ENCODE measurements around the gene SHC3.
"Not testable (repeated sequence)": the region's sequence is repeated elsewhere in the genome, so short reads cannot be mapped to it uniquely, and the experiment has no call there.

The SHC3 gene

DNA sequence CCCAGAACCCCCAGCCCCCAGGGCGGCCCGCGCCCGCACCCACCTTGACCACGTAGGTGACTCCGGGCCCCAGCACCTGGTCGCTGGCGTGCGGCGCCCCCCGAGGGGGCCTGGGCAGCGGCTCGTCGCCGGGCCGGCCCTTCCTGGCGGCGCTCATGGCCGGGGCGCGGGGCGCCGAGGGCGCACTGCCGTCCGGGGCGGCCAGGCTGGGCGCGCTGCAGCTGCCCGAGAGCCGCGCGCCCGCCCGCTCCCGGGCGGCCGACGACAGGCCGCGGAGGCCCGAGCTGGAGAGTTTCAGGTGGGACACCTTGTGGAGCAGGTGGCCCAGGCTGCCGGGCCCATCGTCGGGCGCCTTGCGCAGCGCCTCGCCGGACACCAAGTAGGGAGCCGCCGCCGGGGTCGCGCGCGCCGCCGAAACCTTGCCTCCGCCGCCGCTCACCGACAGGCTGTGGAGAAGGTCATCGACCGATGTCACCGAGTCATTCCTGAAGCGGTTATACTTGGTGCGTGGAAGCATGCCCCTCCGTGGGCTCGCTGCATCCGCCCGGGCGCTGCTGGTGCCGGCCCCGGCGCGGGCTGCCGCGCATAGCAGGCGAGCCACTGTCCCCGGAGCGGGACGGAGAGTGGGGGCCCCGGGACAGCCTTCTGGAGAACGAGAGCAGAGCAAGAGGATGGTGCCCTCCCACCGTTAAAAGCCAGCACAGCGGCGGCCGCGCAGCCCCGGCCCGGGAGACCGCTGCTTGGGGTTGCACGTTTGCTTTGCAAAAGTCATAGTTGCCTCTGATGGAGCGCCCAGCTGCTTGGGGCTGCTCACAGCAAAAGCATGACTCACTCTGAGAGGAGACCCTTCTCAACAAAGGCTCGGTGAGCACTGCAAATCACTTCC, at the start of gene SHC3:
Gene SHC3, minus strand, starts transcription at position 875 of the 886 bp plus-strand sequence. Its CDS starts 358 bp downstream, at position 517.
- peak; percentile 2 for DNase-seq

- DNase-seq: no peak
Observed at GRCh38 chr9:89225991-89226471, 47.4 kb upstream of the SHC3 start.

- no peak for DNase-seq
Observed at GRCh38 chr9:89225587-89225986, 47.0 kb upstream of the SHC3 start.

- DNase-seq: no peak
Observed at GRCh38 chr9:89225036-89225435, 46.4 kb upstream of the SHC3 start.

- no peak for DNase-seq
Observed at GRCh38 chr9:89224633-89225032, 46.0 kb upstream of the SHC3 start.

DNA sequence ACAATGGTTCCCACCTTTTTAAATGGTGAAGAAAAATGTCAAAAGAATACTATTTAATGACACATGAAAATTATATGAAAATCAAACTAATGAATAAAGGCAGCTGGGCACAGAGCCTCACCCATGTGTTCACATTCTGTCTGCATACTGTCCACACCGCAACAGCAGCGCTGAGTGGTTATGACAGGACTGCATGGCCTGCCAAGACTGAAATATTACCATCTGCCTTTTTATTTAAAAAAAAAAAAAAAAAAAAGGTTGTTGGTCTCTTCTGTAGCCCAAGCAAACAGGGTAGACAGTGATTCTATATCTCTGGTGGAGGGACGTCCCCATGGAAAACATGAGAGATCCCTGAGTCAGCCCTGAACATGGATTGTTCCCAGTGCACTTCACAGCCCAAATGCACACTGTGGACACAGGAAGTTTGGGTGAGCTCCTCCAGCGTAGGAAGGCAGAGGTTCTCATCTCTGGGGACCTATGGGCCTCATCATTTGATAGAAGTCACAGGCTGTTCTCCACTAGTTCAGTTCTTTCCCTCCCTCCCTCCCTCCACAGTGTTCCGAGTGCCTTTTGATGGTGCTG, 44.9 kb upstream of the SHC3 start:
- DNase-seq: no peak

- DNase-seq: no peak
Observed at GRCh38 chr9:89219637-89220036, 41.0 kb upstream of the SHC3 start.

DNA sequence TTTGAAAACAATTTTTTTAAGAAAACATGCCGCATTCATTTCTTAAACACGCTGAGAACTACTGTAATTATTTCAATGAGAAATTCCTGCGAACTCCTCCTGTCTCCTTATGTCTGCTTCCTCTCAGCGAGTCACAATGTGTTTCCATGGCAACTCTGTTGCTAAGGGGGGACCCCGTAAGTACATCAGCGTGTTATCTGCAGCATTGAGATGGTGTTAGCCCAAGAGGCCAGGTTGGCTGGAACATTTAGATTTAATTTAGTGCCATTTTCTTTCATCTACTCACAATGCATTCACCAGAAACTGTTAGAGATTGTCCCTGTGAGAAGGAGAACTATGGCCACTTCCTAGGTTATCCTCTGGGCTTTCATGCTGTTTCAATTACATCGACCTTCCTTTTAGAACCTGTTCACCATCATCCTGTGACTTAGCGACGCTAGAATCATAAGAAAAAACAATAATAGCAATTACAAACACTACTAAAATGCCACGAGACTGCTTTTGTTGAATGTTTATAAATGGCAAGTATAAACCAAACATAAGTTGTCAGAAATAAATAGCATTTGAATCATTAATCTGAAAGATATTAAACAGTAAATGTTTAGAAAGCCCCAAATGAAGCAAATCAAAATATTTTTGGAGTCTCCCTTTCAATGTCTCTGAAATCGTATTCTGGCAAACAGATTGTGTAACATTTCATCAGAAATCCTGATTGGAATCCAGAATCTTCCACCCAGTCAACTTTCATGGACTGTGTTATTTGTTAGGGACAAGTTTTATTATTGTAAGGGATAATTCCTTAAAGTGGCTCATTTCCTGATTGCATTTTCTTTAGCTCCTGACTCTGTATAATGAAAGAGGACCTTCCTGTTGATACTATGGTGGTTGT, 39.7 kb upstream of the SHC3 start:
- DNase-seq: no peak

DNA sequence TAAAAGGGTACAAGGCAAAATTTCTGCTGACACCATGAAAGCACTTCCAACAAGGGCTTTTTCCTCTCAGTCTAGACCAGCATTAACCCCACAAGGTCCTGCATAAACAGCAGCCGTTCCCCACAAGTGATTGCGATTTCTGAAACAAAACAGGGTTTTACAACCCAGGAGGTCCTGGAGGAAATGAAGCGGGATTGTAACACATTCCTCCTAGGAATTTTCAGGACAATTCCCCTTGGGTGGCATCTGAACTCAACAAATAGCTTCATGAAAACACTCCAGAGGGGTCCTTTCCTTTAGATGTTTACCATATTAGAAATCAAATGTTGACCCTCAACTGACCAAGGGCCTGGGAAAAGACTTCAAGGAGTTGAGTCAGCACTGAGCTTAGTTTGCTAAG, 36.7 kb upstream of the SHC3 start:
- no peak for DNase-seq

DNA sequence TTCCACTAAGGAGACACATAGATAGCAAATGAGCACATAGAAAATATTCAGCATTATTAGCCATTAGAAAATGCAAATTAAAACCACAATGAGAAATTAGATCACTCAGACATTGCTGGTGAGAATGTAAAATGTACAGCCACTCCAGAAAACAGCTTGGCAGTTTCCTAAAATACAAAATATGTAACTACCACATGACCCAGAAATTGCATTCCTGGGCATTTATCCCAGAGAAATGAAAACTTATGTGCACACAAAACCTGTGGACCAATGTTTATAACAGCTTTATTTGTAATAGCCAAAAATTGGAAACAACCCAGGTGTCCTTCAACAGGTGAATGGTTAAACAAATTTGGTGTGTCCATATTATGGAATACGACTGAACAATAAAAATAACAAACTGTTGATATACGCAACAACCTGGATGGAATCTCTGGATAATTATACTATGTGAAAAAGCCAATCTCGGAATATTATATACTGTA, 34.8 kb upstream of the SHC3 start:
- DNase-seq: no peak

DNA sequence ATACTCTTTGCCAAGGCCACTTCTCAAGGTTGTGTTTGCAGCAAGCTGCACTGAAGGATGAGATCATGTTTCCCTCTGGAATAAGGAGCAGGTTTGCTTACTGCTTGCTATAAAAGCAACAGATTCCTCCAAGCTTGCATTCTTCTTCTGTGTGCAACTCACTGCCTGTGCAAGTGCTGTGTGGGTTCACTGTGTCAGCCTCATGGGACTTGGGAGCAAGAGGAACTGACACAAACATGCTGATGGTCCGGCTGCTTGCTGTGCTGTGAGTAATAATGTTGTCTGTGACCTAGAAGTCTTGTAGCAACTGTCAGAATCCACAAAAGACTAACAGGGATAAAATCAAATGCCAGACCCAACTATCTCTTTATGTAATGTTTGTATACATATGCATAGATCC, 33.6 kb upstream of the SHC3 start:
- DNase-seq: no peak

DNA sequence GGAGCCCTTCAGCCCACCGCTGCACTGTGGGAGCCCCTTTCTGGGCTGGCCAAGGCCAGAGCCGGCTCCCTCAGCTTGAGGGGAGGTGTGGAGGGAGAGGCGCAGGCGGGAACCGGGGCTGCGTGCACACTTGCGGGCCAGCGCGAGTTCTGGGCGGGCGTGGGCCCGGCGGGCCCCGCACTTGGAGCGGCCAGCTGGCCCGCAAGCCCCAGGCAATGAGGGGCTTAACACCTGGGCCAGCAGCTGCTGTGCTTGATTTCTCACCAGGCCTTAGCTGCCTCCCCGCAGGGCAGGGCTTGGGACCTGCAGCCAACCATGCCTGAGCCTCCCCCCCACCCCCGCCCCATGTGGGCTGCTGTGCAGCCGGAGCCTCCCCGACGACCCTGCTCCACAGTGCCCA, 30.7 kb upstream of the SHC3 start:
- DNase-seq: not testable (repeated sequence)

DNA sequence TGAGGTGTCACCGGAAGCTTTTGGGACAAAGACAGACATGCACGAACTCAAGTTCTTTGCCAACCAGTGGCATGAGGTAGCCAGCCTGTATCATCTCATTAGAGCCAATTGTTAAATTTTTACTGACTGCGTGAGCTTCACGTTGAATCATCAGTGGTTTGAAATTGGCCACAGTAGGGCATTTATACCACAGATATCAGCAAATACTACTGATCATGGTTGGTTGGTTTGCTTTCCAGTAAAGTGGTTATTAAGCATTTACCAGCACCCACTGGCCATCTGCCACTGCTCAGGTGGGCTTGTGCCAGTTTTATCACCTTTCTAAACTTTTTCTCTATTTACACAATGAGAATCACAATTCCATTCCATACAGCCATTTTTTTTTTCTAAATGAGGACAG, 28.4 kb upstream of the SHC3 start:
- DNase-seq: no peak

GRCh38 chr9:89204801-89205200, 26.2 kb upstream of the SHC3 start:
- no peak for DNase-seq

- no peak for DNase-seq
Observed at GRCh38 chr9:89195131-89195797, 16.6 kb upstream of the SHC3 start.

GRCh38 chr9:89194421-89195130, 16.0 kb upstream of the SHC3 start:
- DNase-seq: no peak

DNA sequence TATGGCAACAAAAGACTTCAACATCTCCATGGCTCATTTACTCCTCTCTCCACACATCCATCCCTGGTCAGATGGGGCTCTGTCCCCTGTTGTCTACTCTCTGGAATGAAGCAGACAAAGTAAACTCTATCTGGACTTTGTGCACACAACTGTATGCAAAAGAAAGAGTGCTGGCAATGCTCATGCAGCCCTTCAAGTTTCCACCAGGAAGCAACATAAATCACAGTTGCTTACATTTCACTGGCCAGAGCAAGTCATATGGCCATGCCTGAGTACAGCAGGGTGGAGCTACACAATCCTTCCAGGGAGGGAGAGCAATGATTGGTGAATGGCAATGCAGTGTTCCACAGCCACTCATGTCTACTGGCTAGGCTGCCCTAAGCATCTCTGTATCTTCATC, 12.4 kb upstream of the SHC3 start:
- DNase-seq: no peak

DNA sequence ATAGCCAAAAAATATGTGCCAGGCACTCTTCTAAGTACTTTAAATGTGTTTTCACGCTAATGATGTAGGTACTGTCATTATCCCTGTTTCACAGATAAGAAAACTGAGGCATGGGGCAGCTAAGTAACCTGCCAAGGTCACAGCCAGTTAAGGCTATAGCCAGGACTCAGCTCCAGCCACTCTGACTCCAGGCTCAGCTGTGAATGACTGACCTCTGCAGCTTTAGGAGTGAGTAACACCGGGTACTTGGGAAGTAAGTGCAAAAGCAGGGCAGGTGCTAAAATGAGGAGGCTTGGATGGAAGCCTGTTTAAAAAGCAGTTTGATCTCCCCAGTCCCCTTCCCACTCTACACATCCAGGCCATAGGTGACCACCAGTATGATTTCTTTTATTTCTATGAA, 10.6 kb upstream of the SHC3 start:
- no peak for DNase-seq

- no peak for DNase-seq
Observed at GRCh38 chr9:89187950-89188349, 9.3 kb upstream of the SHC3 start.

GRCh38 chr9:89187541-89187940, 8.9 kb upstream of the SHC3 start:
- no peak for DNase-seq

- DNase-seq: no peak
Observed at GRCh38 chr9:89186960-89187359, 8.3 kb upstream of the SHC3 start.

DNA sequence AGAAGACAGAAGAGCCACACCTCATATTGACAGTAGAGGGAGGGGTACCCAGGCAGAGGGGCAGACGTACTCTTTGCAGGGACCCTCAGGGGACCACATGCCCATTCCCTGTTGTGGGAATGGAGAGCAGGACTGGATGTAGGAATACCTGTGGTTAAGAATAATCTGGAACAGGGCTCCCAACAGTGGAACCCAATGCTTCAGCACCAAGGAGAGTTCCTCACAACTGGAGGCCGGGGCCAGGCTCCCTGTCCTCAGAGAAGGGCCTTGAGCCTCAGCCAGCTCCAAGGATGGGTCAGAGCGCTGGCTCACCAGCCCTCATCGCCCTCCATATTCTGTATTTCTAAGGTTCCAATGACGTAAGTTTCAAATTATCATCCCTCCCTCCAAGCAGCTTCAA, 7.4 kb upstream of the SHC3 start:
- no peak for DNase-seq
